HG03066 (cell line): ENCODE data around the gene CCDC3.

Experiments used
- ATAC-seq: cut with Tn5 transposase; IDR thresholded peaks from one replicate; pipeline ENCODE4 v1.9.1; 2021; ENCODE audit warnings: low read depth; ENCODE audit not compliant: unreplicated experiment

CCDC3 gene

GRCh38 chr10:12965571-12965970, 35.9 kb downstream of the CCDC3 start:
- no peak for ATAC-seq

- ATAC-seq, result no peak
These were observed 39.0 kb downstream of the CCDC3 start for GRCh38 chr10:12962556-12962955.

- no peak for ATAC-seq
These were observed 39.9 kb downstream of the CCDC3 start for GRCh38 chr10:12961416-12962205.

DNA sequence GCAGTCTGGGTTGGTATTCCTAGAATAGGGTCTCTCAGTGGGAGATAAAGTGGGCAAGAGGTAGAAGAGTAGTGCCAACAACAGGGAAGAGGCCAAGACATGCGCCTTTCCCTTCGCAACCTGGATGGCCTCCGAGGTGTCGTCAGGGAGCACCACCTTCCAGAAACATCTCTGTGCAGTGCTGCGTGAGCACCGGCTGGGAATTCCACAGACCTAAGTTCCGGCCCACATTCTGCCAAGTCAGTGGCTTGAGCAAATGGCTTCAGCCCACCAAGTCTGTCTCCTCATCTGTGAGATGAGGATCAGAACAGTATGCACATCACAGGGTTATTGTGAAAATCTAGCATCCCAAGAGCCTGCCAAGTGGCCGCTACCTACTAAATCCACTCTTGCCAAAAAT, 40.6 kb downstream of the CCDC3 start:
- ATAC-seq, result no peak

DNA sequence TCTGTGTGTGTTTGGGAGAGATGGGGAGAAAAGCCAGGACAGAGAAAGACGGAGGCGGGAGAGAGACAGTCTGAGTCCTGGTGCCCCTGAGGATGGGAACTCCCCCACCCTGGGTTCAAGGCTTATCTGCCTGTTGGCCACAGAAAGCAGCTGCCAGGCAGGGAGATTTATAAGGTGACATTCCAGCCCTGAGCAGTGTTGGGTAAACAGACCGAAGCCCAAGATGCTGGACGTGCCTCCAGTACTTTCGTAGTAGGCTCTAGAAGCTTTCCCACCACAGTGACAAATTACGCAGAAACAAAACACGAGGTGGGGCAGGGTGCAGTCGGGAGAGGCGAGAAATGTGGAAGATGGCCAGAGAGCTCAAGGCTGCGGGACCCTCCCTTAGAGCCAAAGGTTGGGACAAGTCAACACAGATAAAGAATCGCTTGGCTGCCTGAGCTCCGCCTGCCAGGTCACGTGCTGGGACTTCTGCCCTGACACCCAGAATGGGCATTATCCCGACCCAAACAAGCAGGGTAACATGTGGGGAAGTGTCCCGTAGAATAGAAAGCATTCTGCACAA, 41.1 kb downstream of the CCDC3 start:
- ATAC-seq, result no peak

DNA sequence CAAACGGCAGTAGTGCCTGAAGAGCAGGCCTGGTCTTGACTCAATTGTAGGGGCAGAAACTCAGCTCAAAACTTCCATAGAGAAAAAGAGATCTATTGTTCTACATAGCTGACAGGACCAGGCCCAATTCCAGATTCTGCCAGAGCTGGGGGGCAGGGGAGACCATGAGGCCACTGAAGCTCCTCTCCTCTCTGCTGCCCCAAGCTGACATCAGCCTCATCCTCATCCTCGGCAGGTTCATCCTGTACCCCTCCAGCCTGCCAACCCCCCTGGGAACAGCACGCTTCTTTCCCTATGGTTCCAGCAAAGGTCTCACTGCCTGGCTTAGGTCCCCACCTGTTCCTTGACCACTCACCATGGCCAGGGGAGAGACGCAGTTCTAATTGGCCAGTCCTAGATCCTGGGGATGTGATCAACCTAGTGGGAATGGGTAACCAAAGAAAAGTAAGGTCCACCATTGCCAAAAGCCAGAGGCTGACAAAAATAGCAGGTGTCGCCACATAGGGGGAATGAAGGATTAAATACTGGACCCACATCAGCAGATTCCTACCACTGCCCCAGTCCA, 42.9 kb downstream of the CCDC3 start:
- no peak for ATAC-seq

DNA sequence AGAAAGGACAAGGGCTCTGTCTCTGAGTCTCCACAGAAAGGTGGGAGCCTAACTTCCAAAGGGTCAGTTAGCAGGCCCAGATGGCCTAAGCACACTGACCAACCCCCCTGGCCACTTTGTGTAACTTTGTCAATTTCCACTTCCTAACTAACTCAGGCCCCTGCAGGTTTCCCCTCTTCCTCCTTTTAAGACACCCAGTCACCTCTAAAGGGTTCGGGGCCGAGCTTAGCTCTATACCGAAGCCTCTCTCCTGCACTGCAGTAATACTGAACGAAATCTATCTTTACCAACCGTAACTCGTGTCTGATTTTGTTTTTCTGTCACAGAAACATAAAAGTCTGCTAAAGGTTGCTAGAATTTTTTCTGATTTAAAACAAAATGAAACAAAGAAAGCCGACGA, 44.4 kb downstream of the CCDC3 start:
- ATAC-seq, result no peak

GRCh38 chr10:12954866-12955265, 46.6 kb downstream of the CCDC3 start:
- no peak for ATAC-seq

- ATAC-seq, result no peak
These were observed 50.9 kb downstream of the CCDC3 start for GRCh38 chr10:12950583-12951128.

DNA sequence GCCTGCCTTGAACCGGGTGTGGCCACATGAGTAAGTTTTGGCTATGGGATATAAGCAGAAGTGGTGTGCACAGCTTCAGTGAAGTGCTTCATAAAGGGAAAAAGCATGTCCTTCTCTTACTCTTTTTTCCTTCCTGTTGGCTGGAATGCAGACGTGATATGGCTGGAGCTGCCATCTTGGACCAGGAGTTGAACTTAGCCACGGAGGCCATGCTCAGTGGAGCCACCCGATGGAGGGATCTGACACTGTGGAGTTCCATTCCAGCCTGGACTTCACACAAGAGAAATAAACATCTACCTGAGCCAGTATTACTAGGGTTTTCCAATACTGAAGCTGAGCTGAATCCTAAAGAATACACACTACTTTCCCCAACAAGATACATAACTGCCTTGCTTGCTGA, 52.3 kb downstream of the CCDC3 start:
- ATAC-seq, result no peak

GRCh38 chr10:12947741-12948140, 53.8 kb downstream of the CCDC3 start:
- ATAC-seq, result no peak

DNA sequence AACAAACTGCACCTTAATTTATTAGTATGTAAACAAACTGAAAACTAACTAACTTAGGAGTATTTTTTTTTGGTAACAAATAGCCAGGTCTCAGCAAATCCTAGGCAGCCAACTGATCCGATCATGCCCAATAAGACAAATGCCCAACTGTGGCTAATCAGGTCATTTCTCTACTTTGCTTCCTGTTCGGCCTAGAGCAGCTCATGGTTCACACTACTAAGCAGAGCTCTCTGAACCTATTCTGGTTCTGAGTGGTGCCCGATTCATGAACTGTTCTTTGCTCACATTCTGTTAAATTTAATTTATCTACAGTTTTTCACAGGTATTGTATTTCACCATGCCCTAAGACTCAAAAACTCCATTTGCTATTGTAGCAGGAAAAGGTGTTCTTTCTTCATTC, 55.1 kb downstream of the CCDC3 start:
- no peak for ATAC-seq

DNA sequence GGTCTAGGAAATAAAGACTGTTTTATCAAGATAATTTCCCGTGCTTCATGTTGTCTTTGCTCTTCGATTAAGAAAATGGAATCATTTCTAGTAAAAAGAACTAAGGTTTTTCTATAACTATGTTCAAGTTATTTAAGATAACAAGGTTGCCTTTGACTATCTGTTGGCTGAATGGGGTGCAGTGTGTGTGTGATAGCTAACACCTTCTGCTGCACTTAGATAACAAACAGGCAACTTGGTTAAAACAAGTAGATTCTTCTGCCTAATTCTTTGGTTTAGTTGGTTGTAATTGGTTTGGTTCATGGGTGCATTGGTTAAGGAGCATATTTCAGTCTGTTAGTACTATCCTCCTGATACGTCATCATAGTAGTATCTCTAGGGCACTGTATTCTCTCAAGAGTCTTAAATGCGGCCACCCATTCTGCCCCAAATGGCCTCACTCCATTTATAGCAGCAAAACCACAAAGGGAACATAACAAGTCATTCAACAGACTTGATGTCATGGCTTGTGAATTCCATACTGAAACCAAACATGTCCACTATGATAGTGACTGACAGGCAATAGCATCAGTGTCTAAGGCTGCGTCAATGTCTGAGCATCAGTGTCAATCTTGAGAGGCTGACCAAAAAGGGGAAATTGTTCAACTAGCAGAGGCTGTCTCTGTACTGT, 55.7 kb downstream of the CCDC3 start:
- ATAC-seq, result no peak

GRCh38 chr10:12944931-12945330, 56.6 kb downstream of the CCDC3 start:
- ATAC-seq, result no peak

DNA sequence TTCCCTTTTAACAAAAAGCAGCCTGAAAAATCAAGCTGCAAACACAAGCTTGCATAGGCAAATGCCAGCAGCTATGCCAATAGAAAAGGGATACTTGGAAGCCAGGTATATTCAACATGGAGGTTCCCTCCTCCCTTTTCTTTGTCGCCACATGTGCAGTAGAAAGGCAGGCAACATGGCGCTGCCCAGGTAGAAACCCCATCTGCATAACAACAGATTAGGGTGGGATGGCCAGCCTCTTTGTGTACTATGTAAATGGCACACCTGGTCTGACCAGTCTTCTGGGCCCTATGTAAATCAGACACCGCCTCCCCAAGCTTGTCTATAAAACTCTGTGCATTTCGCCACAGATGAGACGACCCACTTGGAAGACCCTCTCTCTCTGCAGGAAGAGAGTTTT, 58.1 kb downstream of the CCDC3 start:
- ATAC-seq, result no peak

DNA sequence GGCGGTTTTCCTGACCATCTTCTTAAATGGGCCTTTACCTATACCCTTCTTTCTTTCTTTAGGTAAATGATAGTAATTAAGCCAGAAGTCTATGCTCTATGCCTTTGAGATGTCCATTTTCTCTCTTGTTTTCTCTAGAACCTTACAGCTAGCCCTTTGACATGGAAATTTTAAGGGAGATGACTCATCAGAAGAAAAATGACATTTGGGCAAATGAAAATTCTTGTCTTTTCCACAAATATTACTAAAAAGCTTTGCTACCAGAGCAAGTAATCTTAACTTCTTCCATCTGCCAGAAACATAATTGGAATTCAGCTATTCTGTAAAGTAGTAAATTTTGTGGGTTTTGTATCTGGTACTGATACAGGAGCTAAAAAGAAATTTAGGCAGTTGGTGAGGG, 59.5 kb downstream of the CCDC3 start:
- no peak for ATAC-seq

- no peak for ATAC-seq
These were observed 60.7 kb downstream of the CCDC3 start for GRCh38 chr10:12940791-12941190.

GRCh38 chr10:12938271-12938670, 63.2 kb downstream of the CCDC3 start:
- ATAC-seq, result no peak

- no peak for ATAC-seq
These were observed 64.0 kb downstream of the CCDC3 start for GRCh38 chr10:12937527-12937926.

DNA sequence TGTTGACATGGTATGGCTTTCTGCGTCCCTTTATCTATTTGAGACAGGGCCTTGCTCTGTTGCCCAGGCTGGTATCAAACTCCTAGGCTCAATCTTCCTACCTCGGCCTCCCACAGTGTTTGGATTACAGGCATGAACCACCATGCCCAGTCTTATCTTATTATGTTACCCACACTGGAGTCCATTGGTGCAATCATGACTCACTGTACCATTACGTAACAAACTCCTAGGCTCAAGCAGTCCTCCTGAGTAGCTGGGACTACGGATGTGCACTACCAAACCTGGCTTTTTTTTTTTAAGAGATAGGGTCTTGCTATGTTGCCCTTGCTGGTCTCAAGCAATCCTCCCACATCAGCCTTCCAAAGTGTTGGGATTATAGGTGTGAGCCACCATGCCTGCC, 66.7 kb downstream of the CCDC3 start:
- no peak for ATAC-seq

GRCh38 chr10:12929381-12929780, 72.1 kb downstream of the CCDC3 start:
- ATAC-seq, result no peak
